BJ (cell line): ENCODE results near the gene PHF10. TPM values are rescaled to one million over a fixed set of nuclear protein-coding genes. Genes with fewer than 3 reads are reported as not detected.

Experiments used
- CTCF ChIA-PET: fragments of 350-600 bp; formaldehyde crosslinking; extraction: SDS; loops from one replicate; lab custom pipeline; 2021; ENCODE audit warnings: antibody characterized with exemption, inconsistent platforms; lab: Yijun Ruan, JAX
- POLR2A ChIA-PET: fragments of 300-600 bp; sonication (Branson Sonifier 250); formaldehyde crosslinking; extraction: SDS; loops from one replicate; lab custom pipeline; 2021; ENCODE audit warnings: antibody characterized with exemption; lab: Charles Lee
- DNase-seq: peaks from one replicate; pipeline ENCODE4 v3.0.0-alpha.2; 2011; ENCODE audit warnings: low read depth
- H3K27me3 ChIP-seq: 2 replicates; pipeline ENCODE4 v1.6.0; 2011; ENCODE audit warnings: low read length; ENCODE audit not compliant: control insufficient read depth, insufficient read depth
- H3K36me3 ChIP-seq: 2 replicates; pipeline ENCODE4 v1.5.1; 2011; ENCODE audit warnings: low read length; ENCODE audit not compliant: control insufficient read depth, insufficient read depth
- H3K4me3 ChIP-seq: 2 replicates; pipeline ENCODE4 v1.5.1; 2011; ENCODE audit warnings: low read depth, mild to moderate bottlenecking, control low read depth, low read length
- polyA plus RNA-seq: library from polyadenylated mRNA; depleted of rRNA; stranded (reverse); fragments of >200 nt; gene quantifications from 2 replicates; pipeline ENCODE4 v1.2.3, GENCODE V29; 2011
- TF ChIP-seq, protein P1 (sequence below): IDR thresholded peaks from 2 replicates; pipeline ENCODE4 v1.5.1; 2011; ENCODE audit warnings: low read depth, mild to moderate bottlenecking, control low read depth, inconsistent platforms, low read length, moderate library complexity; ENCODE audit not compliant: insufficient read depth

Gene PHF10
- polyA plus RNA-seq, 1 experiment: 9.8 TPM

- ChIA-PET CTCF (no interaction called here), POLR2A (no interaction called here)
Measured at GRCh38 chr6:169763308-169763707, 39.0 kb upstream of the PHF10 start.

DNA sequence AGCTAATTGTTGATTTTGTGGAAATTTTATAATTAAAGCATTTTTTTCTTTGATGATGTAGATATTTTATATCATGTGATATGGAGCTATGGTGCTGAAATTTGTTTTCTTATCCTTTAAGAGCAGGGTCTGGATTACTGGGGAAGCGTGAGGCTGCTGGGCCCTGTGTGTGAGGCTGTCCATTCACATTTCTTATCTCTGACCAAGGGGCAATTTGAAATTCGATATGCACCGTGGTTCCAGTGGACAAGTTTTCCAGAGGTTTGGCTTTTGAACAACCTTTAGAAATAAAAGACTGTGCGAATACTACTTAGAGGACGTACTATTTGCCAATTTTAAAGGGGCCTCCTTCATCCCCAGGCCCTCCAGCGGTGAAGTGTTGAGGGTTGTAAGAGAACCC is 30.9 kb upstream of the PHF10 start:
- CTCF ChIA-PET: interaction anchor here (1.6 to 1.9 kb wide), 3 partner anchors 14 to 55 kb away, joined by 3 to 5 read pairs (median 4); no protein-coding TSS in a partner anchor
- no peak for DNase-seq
- TF ChIP-seq, protein P1, sequence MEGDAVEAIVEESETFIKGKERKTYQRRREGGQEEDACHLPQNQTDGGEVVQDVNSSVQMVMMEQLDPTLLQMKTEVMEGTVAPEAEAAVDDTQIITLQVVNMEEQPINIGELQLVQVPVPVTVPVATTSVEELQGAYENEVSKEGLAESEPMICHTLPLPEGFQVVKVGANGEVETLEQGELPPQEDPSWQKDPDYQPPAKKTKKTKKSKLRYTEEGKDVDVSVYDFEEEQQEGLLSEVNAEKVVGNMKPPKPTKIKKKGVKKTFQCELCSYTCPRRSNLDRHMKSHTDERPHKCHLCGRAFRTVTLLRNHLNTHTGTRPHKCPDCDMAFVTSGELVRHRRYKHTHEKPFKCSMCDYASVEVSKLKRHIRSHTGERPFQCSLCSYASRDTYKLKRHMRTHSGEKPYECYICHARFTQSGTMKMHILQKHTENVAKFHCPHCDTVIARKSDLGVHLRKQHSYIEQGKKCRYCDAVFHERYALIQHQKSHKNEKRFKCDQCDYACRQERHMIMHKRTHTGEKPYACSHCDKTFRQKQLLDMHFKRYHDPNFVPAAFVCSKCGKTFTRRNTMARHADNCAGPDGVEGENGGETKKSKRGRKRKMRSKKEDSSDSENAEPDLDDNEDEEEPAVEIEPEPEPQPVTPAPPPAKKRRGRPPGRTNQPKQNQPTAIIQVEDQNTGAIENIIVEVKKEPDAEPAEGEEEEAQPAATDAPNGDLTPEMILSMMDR: no peak
- Histone ChIP-seq H3K27me3 (no peaks in the 10 kb centered on the region), H3K4me3 (no peak overlapping the region), H3K36me3 (peaks cover 1% of the 10 kb centered on the region; the same call in 1 of the 2 replicates)
- POLR2A ChIA-PET: no interaction called here

More at GRCh38 chr6:169763308-169763707, 39.0 kb upstream of the PHF10 start:
- H3K4me3 ChIP-seq: no peak overlapping the region
- peaks cover 5% of the 10 kb centered on the region for H3K36me3 ChIP-seq
- no peak for DNase-seq
- TF ChIP-seq, protein P1: no peak
- no peaks in the 10 kb centered on the region for H3K27me3 ChIP-seq

- peak overlapping the region; percentile 87 for H3K4me3 ChIP-seq
- no peaks in the 10 kb centered on the region for H3K27me3 ChIP-seq
- no peaks in the 10 kb centered on the region; the same call in 1 of the 2 replicates for H3K36me3 ChIP-seq
- TF ChIP-seq, protein P1: no peak
- ChIA-PET POLR2A (no interaction called here), CTCF (interaction anchor here (1.0 to 1.1 kb wide), 2 partner anchors 48 to 80 kb away, joined by 3 read pairs; no protein-coding TSS in a partner anchor)
- no peak for DNase-seq
Measured at GRCh38 chr6:169752074-169752623, 27.8 kb upstream of the PHF10 start.

- DNase-seq: peak; percentile 68
- H3K4me3 ChIP-seq: peak within 1 kb of the TSS; percentile 87
- no peaks in the 10 kb centered on the region; the same call in 1 of the 2 replicates for H3K36me3 ChIP-seq
- POLR2A ChIA-PET: no interaction called here
- TF ChIP-seq, protein P1: peak; percentile 28; the same call in 1 of the 2 replicates
- H3K27me3 ChIP-seq: no peaks in the 10 kb centered on the region
- CTCF ChIA-PET: interaction anchor here (1.0 to 1.1 kb wide), 2 partner anchors 48 to 80 kb away, joined by 3 read pairs; no protein-coding TSS in a partner anchor
Measured at GRCh38 chr6:169751242-169752073, 27.2 kb upstream of the PHF10 start, which contains the start of the genes DYNLT2 and ERMARD. TSS of gene DYNLT2 (minus strand) at chr6:169751572. CDS start at chr6:169751458, 114 bp downstream. TSS of gene ERMARD (plus strand) at chr6:169751622. CDS start at chr6:169751658, 36 bp downstream.

DNA sequence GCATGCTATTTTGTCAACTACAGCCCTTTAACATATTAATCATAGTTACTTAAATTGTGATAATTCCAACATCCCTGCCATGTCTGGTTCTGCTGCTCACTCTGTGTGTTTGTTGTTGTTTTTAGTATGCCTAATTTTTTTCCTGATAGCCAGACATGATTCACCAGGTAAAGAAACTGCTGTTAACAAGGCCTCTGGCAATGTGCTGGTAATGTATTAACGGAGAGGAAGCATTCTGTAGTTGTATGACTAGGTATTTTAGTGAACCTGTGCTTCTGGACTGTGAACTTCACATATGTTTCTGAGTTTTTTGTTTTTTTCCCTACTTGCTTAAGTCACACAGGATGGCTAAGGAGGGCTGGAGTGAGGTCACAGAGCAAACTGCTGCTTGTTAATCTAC is 22.3 kb upstream of the PHF10 start:
- no peaks in the 10 kb centered on the region for H3K36me3 ChIP-seq
- no peaks in the 10 kb centered on the region for H3K27me3 ChIP-seq
- H3K4me3 ChIP-seq: no peak overlapping the region
- no peak for DNase-seq
- POLR2A ChIA-PET: no interaction called here
- CTCF ChIA-PET: no interaction called here
- TF ChIP-seq, protein P1: no peak
